Neural cell (in vitro differentiated cells): ENCODE results near the gene MROH2A. TPM values are rescaled to one million over a fixed set of nuclear protein-coding genes. Genes with fewer than 3 reads are reported as not detected.

Experiments used
- H2AFZ ChIP-seq: fragments of 200-600, 300-800 bp; sonication (generic), shearing (Covaris generic); 2 replicates; pipeline ENCODE4 v1.6.0; 2014; ENCODE audit warnings: low read depth, mild to moderate bottlenecking, antibody characterized with exemption, low read length, moderate library complexity
- H3F3A ChIP-seq: fragments of 200-600 bp; shearing (Covaris generic); 2 replicates; pipeline ENCODE4 v1.6.1; 2016; ENCODE audit warnings: mild to moderate bottlenecking, moderate library complexity, mixed read lengths, antibody characterized with exemption, low read length; ENCODE audit not compliant: insufficient read depth, poor library complexity, severe bottlenecking
- H3K27ac ChIP-seq: fragments of 200-600, 300-800 bp; sonication (generic), shearing (Covaris generic); 2 replicates; pipeline ENCODE4 v1.5.1; 2014; ENCODE audit warnings: mild to moderate bottlenecking, low read length, moderate library complexity
- H3K27me3 ChIP-seq: fragments of 300-800, 200-600 bp; sonication (generic), shearing (Covaris generic); 2 replicates; pipeline ENCODE4 v1.6.0; 2014; ENCODE audit warnings: mild to moderate bottlenecking, low read depth, low read length, moderate library complexity; ENCODE audit not compliant: insufficient read depth
- H3K36me3 ChIP-seq: fragments of 300-800, 200-600 bp; sonication (generic), shearing (Covaris generic); 2 replicates; pipeline ENCODE4 v1.5.1; 2014; ENCODE audit warnings: mild to moderate bottlenecking, antibody characterized with exemption, low read length, moderate library complexity; ENCODE audit not compliant: insufficient read depth
- H3K4me2 ChIP-seq: fragments of 300-800, 200-600 bp; sonication (generic), shearing (Covaris generic); 2 replicates; pipeline ENCODE4 v1.6.0; 2014; ENCODE audit warnings: mild to moderate bottlenecking, low read length
- H3K4me3 ChIP-seq: fragments of 300-800, 200-600 bp; sonication (generic), shearing (Covaris generic); 2 replicates; pipeline ENCODE4 v1.5.1; 2014; ENCODE audit warnings: mild to moderate bottlenecking, low read length, moderate library complexity
- H3K79me2 ChIP-seq: fragments of 200-600 bp; shearing (Covaris generic); replicated peaks from 2 replicates; pipeline ENCODE4 v1.6.0; 2014; ENCODE audit warnings: mild to moderate bottlenecking, low read length, moderate library complexity; ENCODE audit not compliant: insufficient read depth
- H3K9ac ChIP-seq: fragments of 300-800, 200-600 bp; sonication (generic), shearing (Covaris generic); 2 replicates; pipeline ENCODE4 v1.6.1; 2016; ENCODE audit warnings: mild to moderate bottlenecking, low read length, mixed read lengths
- H3K9me2 ChIP-seq: fragments of 200-600 bp; shearing (Covaris generic); 2 replicates; pipeline ENCODE4 v1.6.1; 2016; ENCODE audit warnings: mild to moderate bottlenecking, low read length, mixed read lengths; ENCODE audit not compliant: insufficient read depth
- H3K9me3 ChIP-seq: fragments of 200-600, 300-800 bp; sonication (generic), shearing (Covaris generic); 2 replicates; pipeline ENCODE4 v1.6.1; 2016; ENCODE audit warnings: mild to moderate bottlenecking, mixed run types, low read length, moderate library complexity, mixed read lengths
- H4K20me1 ChIP-seq: fragments of 200-600 bp; shearing (Covaris generic); 2 replicates; pipeline ENCODE4 v1.6.1; 2016; ENCODE audit warnings: mild to moderate bottlenecking, mixed run types; ENCODE audit not compliant: insufficient read depth
- CTCF ChIP-seq: fragments of 450-650 bp; IDR thresholded peaks from 2 replicates; pipeline ENCODE4 v1.5.1; 2014; ENCODE audit warnings: antibody characterized with exemption, mild to moderate bottlenecking, moderate library complexity; ENCODE audit not compliant: poor library complexity, severe bottlenecking
- EP300 ChIP-seq: fragments of 450-650 bp; conservative IDR thresholded peaks from 2 replicates; pipeline ENCODE4 v1.6.1; 2014; ENCODE audit warnings: antibody characterized with exemption, mild to moderate bottlenecking, moderate library complexity; ENCODE audit not compliant: poor library complexity, severe bottlenecking
- EZH2 ChIP-seq: fragments of 200-600, 300-800 bp; shearing (Covaris generic), sonication (generic); IDR thresholded peaks from 2 replicates; pipeline ENCODE4 v1.6.1; 2014; ENCODE audit warnings: antibody characterized with exemption, low read length, borderline replicate concordance, mild to moderate bottlenecking; ENCODE audit not compliant: insufficient read depth, poor library complexity, severe bottlenecking
- MXI1 ChIP-seq: fragments of 450-650 bp; conservative IDR thresholded peaks from 2 replicates; pipeline ENCODE4 v1.6.1; 2014; ENCODE audit warnings: antibody characterized with exemption, mild to moderate bottlenecking; ENCODE audit not compliant: poor library complexity, severe bottlenecking
- POLR2AphosphoS5 ChIP-seq: IDR thresholded peaks from 2 replicates; pipeline ENCODE4 v1.6.1; 2012
- RAD21 ChIP-seq: fragments of 450-650 bp; conservative IDR thresholded peaks from 2 replicates; pipeline ENCODE4 v1.6.1; 2014; ENCODE audit warnings: antibody characterized with exemption, mild to moderate bottlenecking, moderate library complexity
- REST ChIP-seq: IDR thresholded peaks from 2 replicates; pipeline ENCODE4 v1.6.1; 2012; ENCODE audit warnings: borderline replicate concordance
- SMC3 ChIP-seq: fragments of 450-650 bp; conservative IDR thresholded peaks from 2 replicates; pipeline ENCODE4 v1.6.1; 2014; ENCODE audit warnings: antibody characterized with exemption, mild to moderate bottlenecking, moderate library complexity; ENCODE audit not compliant: poor library complexity
- TAF1 ChIP-seq: IDR thresholded peaks from 2 replicates; pipeline ENCODE4 v1.6.1; 2012; ENCODE audit warnings: low read depth
- polyA plus RNA-seq: library from polyadenylated mRNA; depleted of rRNA; stranded (reverse); fragments of >200 nt; gene quantifications from 2 replicates; pipeline ENCODE4 v1.2.3, GENCODE V29; 2014

The MROH2A gene
- polyA plus RNA-seq, 1 donor from 2014 or later: not detected

GRCh38 chr2:233846387-233847247 is 68.5 kb downstream of the MROH2A start:
- Histone ChIP-seq H2AFZ (no peak overlapping the region), H3K9me2 (no peaks in the 10 kb centered on the region), H3K79me2 (peaks cover 7% of the 10 kb centered on the region), H4K20me1 (no peaks in the 10 kb centered on the region), H3F3A (no peaks in the 10 kb centered on the region), H3K27ac (no peak overlapping the region), H3K4me2 (no peak overlapping the region), H3K36me3 (no peaks in the 10 kb centered on the region), H3K4me3 (no peak overlapping the region), H3K27me3 (no peaks in the 10 kb centered on the region), H3K9ac (no peak overlapping the region), H3K9me3 (no peaks in the 10 kb centered on the region)
- TF ChIP-seq SMC3: no peak
- TF ChIP-seq CTCF: no peak
- TF ChIP-seq EP300: no peak
- no peak for TF ChIP-seq TAF1
- no peak for TF ChIP-seq POLR2AphosphoS5
- TF ChIP-seq RAD21: no peak
- no peak for TF ChIP-seq EZH2
- no peak for TF ChIP-seq MXI1
- TF ChIP-seq REST: no peak

- H3K79me2 ChIP-seq: peaks cover 14% of the 10 kb centered on the region
- H3K27ac ChIP-seq: no peak overlapping the region
- no peaks in the 10 kb centered on the region for H3K9me3 ChIP-seq
- TF ChIP-seq CTCF: no peak
- H3K4me2 ChIP-seq: no peak overlapping the region
- H4K20me1 ChIP-seq: no peaks in the 10 kb centered on the region
- H3K4me3 ChIP-seq: no peak overlapping the region
- H2AFZ ChIP-seq: no peak overlapping the region
- H3F3A ChIP-seq: no peaks in the 10 kb centered on the region
- H3K9me2 ChIP-seq: no peaks in the 10 kb centered on the region
- no peaks in the 10 kb centered on the region for H3K27me3 ChIP-seq
- H3K9ac ChIP-seq: no peak overlapping the region
- H3K36me3 ChIP-seq: no peaks in the 10 kb centered on the region
Observed at GRCh38 chr2:233847248-233847898, 69.2 kb downstream of the MROH2A start.
